Spleen (tissue), 7 donors: ENCODE data around the gene CLHC1.

Experiments
- CTCF ChIP-seq, 11 experiments: fragments of 200-600 bp in 7 of 11; fragments of 450-650 bp in 4 of 11; sonication (generic) in 4 of 11; IDR thresholded peaks in 8 of 11; conservative IDR thresholded peaks in 3 of 11; 1 replicate in 7 of 11; 2 replicates in 4 of 11; pipeline versions ENCODE4 v1.4.0 to v1.8.0; 2016 to 2021; ENCODE audit warnings: antibody characterized with exemption in 11 of 11, inconsistent platforms in 4 of 11, mild to moderate bottlenecking in 1 of 11
- POLR2AphosphoS5 ChIP-seq, 3 donors: sonication (generic); formaldehyde crosslinking; IDR thresholded peaks; one replicate each; pipeline ENCODE4 v1.5.1; 2017; ENCODE audit warnings: antibody characterized with exemption in 3 of 3
- donor health status: DM: no; HTN: no; CAD: no; lungs with moderate emphysema.
- donor health status: DM: no; HTN: no; CAD: no.
- donor health status: DM: no; HTN: no; CAD: no.

GRCh38 chr2:55230551-55230950 is 1.5 kb downstream of the CLHC1 start:
- TF ChIP-seq CTCF (IDR thresholded peaks at IDR 0.05 in 8 of 11, conservative IDR thresholded peaks at IDR 0.05 in 3 of 11) (no peak), POLR2AphosphoS5 (IDR thresholded peaks at IDR 0.05) (no peak)
